Measurements from ENCODE around the gene MMS22L.

Gene MMS22L

GRCh38 chr6:97282726-97283617, at the start of gene MMS22L:
Gene MMS22L, minus strand, starts transcription at chr6:97283216. Its CDS starts 739 bp downstream, at chr6:97282477.
- DNase-seq = peak; percentile 99

- DNase-seq = no peak
These were observed 39.8 kb upstream of the MMS22L start for GRCh38 chr6:97322811-97323210.

GRCh38 chr6:97322226-97322625, 39.2 kb upstream of the MMS22L start:
- DNase-seq = no peak

DNA sequence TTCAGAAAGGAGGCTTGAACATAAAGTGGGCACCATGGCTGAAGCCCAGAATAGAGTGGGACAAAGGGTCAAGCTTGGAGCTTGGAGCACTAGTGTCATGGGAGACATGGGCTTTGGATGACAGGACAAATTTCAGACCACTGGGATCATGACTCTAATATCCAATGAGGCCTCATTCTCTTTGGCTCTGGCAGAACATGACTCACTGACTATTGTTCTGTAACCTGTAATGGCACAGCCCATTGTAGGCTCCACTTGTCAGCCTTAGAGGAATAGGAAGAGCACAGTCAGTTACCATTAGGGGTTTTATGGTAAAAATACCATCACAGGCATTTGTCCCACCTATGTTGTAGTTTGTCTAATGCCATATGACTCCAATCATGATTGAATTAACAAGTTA, 34.0 kb upstream of the MMS22L start:
- DNase-seq = peak; percentile 11

DNA sequence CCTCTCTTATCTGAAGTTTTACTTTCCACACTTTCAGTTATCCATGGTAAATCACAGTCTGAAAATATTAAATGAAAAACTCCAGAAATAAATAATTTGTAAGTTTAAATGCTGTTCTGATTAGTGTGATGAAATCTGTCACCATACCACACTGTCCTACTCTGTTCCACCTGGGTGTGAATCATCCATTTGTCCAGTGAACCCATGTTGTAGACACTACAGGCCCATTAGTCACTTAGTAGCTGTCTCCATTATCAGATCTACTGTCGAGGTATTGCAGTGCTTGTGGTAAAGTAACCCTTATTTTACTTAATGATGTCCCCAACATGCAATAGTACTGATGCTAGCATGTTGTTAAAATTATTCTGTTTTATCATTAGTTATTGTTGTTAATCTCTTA, 29.2 kb upstream of the MMS22L start:
- DNase-seq = no peak

- peak; percentile 35 for DNase-seq
These were observed 23.7 kb upstream of the MMS22L start for GRCh38 chr6:97306544-97307320.

DNA sequence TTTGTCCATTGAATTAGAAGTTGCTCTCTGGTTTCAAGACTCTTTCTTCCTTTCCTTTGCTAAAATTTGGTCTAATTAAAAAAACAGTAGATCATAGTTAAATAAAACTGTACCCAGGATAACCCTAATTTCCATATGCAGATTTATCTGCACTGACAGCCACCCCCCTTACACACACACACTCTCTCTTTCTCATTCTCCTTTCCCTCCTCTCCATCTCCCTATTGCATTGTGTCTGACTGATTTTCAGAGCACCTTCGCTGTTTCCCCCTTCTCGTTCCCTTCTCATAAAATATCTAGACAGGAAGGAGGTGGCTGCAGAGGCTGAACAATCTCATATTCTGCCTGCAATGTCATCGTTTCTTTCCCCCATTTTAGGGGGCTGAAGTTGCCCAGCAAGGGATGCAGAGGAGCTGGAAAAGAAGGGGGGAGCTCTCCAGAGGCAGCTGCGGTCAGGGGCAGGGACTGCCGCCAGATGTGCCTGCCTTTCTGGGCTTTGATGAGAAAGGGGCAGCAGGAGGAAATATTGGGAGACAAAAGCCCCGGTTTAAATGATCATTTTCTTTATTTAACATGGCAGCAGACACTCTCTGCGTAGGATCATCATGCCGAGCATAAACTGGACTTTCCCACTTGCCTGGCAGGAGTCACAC, 22.5 kb upstream of the MMS22L start:
- DNase-seq = peak; percentile 33

- DNase-seq = no peak
These were observed 21.7 kb upstream of the MMS22L start for GRCh38 chr6:97304701-97305100.

- DNase-seq = no peak
These were observed 11.4 kb upstream of the MMS22L start for GRCh38 chr6:97294451-97294850.

- no peak for DNase-seq
These were observed 10.2 kb upstream of the MMS22L start for GRCh38 chr6:97293198-97293696.

GRCh38 chr6:97292671-97293070, 9.7 kb upstream of the MMS22L start:
- DNase-seq = no peak

DNA sequence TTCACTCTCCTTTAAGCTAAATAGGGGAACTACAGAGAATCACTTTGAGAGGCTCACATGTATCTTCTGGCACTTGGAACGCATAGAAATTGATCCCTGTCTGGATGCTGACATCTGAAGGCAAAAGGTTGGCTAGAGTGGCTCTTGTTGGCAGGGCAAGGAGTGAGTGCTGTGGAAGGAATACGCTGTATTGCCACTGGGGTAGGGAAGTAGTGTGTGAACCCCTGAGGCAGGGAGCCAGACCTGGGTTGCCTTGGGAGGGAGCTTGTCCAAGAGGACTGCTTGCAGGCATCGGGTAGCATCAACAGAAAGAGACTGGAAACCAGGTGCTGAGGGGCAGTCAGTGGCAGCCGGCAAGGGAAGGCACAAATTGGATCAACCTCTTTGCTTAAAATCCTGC, 8.9 kb upstream of the MMS22L start:
- no peak for DNase-seq

- DNase-seq = no peak
These were observed 6.3 kb upstream of the MMS22L start for GRCh38 chr6:97289332-97289731.

GRCh38 chr6:97288188-97288587, 5.2 kb upstream of the MMS22L start:
- DNase-seq = no peak

- peak; percentile 63 for DNase-seq
These were observed 734 bp downstream of the MMS22L start for GRCh38 chr6:97282238-97282725.

- DNase-seq = no peak
These were observed 2.2 kb downstream of the MMS22L start for GRCh38 chr6:97280766-97281165.

DNA sequence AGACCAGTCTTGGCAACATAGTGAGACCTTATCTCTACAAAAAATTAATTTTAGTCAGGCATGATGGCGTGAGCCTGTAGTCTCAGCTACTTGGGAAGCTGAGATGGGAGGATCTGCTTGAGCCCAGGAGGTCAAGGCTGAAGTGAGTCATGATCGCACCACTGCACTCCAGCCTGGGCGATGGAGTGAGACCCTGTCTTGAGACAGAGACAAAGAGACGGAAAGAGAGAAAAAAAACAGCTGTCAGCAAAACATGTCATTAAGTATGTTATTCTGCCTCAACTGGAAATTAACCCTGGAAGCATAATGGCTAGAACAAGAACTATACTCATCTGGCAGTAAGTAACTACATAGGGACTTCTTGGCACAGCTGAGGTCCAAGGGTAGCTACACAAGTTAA, 7.2 kb downstream of the MMS22L start:
- DNase-seq = no peak

DNA sequence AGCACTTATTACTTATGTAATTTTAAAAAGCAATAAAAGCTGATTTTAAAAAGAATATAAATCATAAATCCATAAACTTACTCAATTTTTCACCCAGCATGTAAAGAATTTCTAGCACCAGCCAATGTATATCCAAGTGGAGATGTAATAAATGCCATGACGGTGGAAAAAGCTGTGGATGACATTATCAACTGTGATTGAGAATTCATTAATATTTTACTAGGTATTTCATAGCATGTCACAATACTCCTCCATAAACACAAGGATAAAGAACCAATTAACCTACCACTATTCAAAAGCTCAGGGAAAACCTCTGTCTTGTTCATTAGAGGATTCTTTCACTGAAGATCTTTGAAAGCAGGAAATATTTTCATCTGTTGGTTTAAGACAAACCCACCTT, 13.2 kb downstream of the MMS22L start:
- no peak for DNase-seq

- no peak for DNase-seq
These were observed 20.3 kb downstream of the MMS22L start for GRCh38 chr6:97262676-97263075.

- no peak for DNase-seq
These were observed 36.2 kb downstream of the MMS22L start for GRCh38 chr6:97246842-97247241.

DNA sequence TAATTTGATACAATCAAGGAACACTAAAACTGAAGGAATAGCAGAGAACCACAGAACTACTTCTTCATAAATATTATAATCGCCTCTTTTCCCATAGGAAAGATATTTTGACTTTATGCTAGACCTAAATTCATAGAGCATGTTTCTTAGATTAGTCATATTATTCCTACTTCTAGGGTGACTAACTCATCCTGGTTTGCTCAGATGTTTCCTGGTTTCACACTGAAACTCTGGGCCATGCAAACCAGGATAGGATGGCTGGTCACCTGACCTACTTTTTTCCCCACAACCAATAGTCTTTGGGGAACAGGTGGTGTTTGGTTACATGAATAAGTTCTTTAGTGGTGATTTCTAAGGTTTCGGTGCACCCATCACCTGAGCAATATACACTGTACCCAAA, 42.8 kb downstream of the MMS22L start:
- no peak for DNase-seq

DNA sequence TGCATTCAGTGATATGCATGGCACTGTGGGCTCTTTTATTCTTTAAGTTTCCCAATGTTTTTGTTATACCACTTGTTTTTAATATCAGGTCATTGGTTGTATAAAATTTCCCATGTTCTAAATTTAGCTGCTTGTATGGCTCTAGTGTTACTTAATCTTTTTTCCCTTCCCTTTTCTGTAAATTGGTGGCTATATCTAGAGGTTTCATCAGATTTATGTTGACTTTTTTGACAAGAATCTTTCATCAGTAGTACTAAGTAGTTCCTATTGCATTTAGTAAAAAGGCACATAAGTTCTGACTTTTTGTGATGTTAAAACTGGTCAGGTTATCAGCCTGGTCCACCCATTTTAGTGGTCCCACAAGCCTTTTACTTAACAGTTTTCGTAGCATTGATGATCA, 51.1 kb downstream of the MMS22L start:
- DNase-seq = no peak

- no peak for DNase-seq
These were observed 60.1 kb downstream of the MMS22L start for GRCh38 chr6:97222903-97223302.
